ENCODE results near the gene ALOX5AP. TPM values are rescaled to one million over a fixed set of nuclear protein-coding genes. Genes with fewer than 3 reads are reported as not detected.

Gene ALOX5AP
- total RNA-seq, 6 experiments from 2014 or later: not detected

DNA sequence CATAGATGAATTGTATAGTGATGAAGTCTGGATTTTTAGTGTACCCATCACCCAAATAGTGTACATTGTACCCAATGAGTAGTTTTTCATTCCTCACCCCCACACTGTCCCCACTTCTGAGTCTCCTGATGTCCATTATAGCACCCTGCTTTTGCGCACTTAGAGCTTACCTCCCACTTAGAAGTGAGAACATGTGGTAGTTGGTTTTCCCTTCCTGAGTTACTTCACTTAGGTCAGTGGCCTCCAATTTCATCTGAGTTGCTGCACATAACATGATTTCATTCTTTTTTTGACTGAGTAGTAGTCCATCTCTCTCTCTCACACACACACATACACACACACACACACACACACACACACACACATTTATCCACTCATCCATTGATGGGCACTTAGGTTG lies 43.2 kb upstream of the ALOX5AP start:
- Mint-ChIP-seq H3K27me3 (ENCODE audit: insufficient read depth) (peaks cover 2% of the 10 kb centered on the region), H3K4me3 (no peak overlapping the region), H3K4me1 (ENCODE audit: low read depth) (peaks cover 29% of the 10 kb centered on the region), H3K36me3 (ENCODE audit: low read depth) (no peaks in the 10 kb centered on the region), H3K9me3 (no peaks in the 10 kb centered on the region; the same call in 1 of the 2 replicates), H3K27ac (no peak overlapping the region)
- DNase-seq: no peak
- TF ChIP-seq, protein P1, sequence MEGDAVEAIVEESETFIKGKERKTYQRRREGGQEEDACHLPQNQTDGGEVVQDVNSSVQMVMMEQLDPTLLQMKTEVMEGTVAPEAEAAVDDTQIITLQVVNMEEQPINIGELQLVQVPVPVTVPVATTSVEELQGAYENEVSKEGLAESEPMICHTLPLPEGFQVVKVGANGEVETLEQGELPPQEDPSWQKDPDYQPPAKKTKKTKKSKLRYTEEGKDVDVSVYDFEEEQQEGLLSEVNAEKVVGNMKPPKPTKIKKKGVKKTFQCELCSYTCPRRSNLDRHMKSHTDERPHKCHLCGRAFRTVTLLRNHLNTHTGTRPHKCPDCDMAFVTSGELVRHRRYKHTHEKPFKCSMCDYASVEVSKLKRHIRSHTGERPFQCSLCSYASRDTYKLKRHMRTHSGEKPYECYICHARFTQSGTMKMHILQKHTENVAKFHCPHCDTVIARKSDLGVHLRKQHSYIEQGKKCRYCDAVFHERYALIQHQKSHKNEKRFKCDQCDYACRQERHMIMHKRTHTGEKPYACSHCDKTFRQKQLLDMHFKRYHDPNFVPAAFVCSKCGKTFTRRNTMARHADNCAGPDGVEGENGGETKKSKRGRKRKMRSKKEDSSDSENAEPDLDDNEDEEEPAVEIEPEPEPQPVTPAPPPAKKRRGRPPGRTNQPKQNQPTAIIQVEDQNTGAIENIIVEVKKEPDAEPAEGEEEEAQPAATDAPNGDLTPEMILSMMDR (IDR thresholded peaks at IDR 0.05): no peak

DNA sequence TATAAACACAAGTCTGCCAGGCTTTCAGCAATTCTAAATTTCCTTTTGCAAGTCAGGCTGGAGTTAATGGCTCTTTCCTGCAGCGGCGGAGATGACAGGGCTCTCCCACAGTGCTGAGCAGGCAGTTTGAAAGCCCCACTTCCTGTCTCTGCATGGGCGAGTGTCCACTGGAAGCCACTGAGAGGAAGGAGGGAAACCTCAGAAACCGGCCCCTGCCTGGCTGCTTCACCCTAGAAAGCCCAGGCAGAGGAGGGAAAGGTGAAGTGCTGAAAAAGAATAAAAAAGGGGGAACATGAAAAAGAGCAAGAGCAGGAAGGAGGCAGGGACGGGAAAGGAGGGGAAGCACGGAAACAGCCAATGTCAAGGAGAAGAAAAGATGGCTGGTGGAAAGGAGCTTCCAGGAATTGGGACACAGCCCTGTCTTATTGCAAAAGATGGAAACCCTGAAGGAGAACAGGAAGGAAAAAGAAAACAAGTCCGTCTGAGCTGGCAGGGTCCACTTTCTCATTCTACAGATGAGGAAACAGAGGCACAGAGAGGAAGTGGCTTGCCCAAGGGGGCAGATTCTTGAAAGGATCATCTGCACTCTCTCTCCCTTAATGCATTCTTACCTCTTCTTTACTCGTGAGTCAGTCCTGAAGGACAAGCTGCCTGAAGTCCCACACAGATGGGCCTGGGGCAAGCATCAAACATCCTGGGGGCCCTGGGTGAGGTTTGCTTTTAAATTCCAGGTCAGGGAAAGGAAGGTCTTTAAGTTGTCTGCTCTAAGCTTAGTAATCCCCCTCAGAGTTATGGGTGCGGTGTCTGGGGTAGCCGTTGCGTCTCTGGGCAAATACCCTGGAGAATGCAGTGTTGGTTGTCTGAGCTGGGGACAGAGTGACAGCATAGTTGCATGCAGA lies 38.8 kb upstream of the ALOX5AP start:
- Mint-ChIP-seq H3K27ac (peak overlapping the region; percentile 69; the same call in 1 of the 2 replicates), H3K4me1 (ENCODE audit: low read depth) (peaks cover 33% of the 10 kb centered on the region), H3K4me3 (no peak overlapping the region; the same call in 1 of the 2 replicates), H3K9me3 (no peaks in the 10 kb centered on the region), H3K27me3 (ENCODE audit: insufficient read depth) (peaks cover 4% of the 10 kb centered on the region; the same call in 1 of the 2 replicates), H3K36me3 (ENCODE audit: low read depth) (no peaks in the 10 kb centered on the region)
- DNase-seq: no peak
- TF ChIP-seq, protein P1 (IDR thresholded peaks at IDR 0.05): no peak

DNA sequence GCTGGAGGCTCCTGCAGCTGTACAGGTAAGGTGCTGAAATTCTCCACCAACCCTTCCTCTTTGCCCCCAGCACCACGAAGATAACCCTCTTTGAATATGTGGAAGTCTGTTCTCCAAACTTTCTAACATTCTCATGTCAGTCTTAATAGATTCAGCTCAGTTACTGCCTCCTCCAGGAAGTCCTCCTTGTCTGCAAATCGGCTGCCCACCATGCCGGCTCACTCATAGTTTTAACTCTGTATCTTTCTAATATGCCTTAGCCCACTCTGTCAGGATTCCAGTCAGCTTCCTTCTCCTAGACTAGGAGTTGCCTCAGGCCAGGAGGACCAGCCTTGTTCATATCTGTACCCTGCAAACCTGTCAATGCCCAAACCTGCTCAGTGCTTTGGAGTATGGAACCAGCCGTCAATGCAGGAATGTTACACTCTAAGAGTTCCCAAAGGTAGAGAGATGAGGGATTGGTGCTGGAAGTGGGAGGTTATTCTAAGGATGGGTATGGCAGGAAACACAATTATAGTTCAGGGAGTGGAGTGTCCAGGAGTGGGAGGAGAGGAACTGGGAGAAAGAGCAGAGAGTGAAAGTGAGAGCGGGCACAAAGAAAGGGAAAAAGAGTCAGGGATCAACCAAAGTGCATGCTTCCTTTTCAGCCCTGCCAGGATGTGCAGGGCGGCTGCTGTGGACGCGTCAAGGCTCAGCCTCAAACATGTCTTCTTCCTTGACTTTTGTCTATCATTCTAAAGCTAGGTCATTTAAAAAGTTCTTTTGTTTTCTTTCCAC lies 38.0 kb upstream of the ALOX5AP start:
- TF ChIP-seq, protein P1 (IDR thresholded peaks at IDR 0.05): no peak
- Mint-ChIP-seq H3K36me3 (ENCODE audit: low read depth) (no peaks in the 10 kb centered on the region), H3K4me3 (peak overlapping the region; percentile 40), H3K9me3 (no peaks in the 10 kb centered on the region), H3K4me1 (ENCODE audit: low read depth) (peaks cover 33% of the 10 kb centered on the region), H3K27ac (peak overlapping the region; percentile 36), H3K27me3 (ENCODE audit: insufficient read depth) (peaks cover 4% of the 10 kb centered on the region; the same call in 1 of the 2 replicates)
- DNase-seq: no peak

DNA sequence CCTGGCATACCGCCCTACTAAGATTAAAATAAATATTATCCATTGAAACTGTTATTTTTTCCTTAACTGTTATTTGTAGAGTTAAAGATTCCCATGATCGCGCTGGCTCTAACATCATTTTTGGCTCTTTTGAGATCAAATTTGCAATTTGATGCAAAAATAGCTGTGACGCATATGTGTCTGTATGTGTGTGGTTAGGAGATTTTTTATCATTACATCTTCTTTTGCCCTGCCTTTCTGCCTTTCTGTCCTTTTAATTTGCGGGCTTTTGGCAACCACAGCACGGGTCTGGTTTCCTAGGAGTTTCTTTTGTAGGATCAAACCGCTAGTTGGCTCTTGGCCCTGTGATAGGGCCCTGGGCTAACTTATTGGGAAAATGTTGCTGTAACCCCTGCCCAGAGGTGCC lies 37.3 kb upstream of the ALOX5AP start:
- no peaks in the 10 kb centered on the region for H3K36me3 Mint-ChIP-seq (ENCODE audit: low read depth)
- DNase-seq: peak; percentile 75
- H3K4me1 Mint-ChIP-seq (ENCODE audit: low read depth): peaks cover 33% of the 10 kb centered on the region
- H3K4me3 Mint-ChIP-seq: peak overlapping the region; percentile 40
- H3K27me3 Mint-ChIP-seq (ENCODE audit: insufficient read depth): peaks cover 4% of the 10 kb centered on the region; the same call in 1 of the 2 replicates
- peak overlapping the region; percentile 36 for H3K27ac Mint-ChIP-seq
- TF ChIP-seq, protein P1 (IDR thresholded peaks at IDR 0.05): no peak
- H3K9me3 Mint-ChIP-seq: no peaks in the 10 kb centered on the region

DNA sequence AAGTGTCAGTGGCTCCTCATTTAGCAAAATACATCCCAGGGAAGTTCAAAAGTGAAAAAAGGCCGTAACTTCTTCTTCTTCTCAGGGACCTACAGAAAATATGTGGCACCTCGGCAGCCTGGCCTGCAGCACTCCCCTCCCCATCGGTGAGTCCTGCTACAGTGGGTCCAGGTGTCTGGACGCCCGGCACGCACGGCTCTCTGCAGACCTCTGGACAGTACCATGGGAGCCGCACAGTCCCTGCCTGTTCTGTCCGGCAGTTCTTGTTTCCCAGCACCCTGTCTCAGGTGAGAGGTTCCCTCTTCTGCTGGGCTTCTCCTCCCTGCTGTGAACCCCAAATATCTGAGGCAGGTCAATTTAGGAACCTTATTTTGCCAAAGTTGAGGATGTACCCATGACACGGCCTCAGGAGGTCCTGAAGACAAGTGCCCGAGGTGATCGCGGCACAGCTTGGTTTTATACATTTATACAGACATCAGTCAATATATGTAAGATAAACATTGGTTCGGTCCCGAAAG lies 36.8 kb upstream of the ALOX5AP start:
- TF ChIP-seq, protein P1 (IDR thresholded peaks at IDR 0.05): no peak
- Mint-ChIP-seq H3K4me1 (ENCODE audit: low read depth) (peaks cover 33% of the 10 kb centered on the region), H3K36me3 (ENCODE audit: low read depth) (no peaks in the 10 kb centered on the region), H3K27me3 (ENCODE audit: insufficient read depth) (peaks cover 7% of the 10 kb centered on the region; the same call in 1 of the 2 replicates), H3K9me3 (no peaks in the 10 kb centered on the region), H3K4me3 (no peak overlapping the region), H3K27ac (peak overlapping the region; percentile 36)
- no peak for DNase-seq
